GM21786 (cell line): Measurements from ENCODE around the gene POLRMT.
"Not testable (repeated sequence)": the region's sequence is repeated elsewhere in the genome, so short reads cannot be mapped to it uniquely, and the experiment has no call there.

Experiments
- ATAC-seq: cut with Tn5 transposase; IDR thresholded peaks from one replicate; pipeline ENCODE4 v1.9.1; 2021; ENCODE audit not compliant: unreplicated experiment

Gene POLRMT

DNA sequence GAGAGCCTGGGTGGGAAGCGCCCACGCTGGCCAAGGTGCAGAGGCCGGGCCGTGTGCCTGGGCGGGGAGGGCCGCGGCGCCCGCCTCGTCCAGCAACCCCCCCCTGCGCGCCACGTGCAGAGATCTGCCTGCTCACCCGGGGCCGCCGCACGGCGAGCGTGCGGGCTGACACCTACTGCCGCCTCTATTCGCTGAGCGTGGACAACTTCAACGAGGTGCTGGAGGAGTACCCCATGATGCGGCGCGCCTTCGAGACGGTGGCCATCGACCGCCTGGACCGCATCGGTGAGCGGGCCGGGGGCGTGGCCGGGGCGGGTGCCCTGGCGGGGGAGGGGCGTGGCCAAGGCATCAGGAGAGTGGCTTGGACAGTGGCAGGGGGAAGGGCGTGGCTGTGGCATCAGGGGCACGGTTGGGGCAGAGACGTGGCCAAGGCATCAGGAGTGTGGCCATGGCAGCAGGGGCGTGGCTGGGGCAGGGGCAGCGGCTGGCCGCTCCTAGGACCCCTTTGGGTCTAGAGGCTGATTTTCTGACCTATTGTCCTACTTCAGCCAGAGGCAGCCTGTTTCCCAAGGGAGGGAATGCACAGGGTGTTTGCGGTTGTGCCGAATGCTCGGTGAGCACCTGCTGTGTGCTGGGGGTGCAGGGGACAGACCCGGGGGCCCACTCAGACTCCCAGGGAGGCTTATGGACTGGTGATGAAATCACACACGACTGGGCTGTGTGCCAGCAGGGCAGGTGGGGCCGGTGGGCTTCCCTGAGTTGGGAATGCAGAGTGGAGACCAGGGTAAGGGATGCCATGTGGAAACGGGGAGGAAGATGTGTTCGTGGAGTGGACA lies 19.4 kb downstream of the POLRMT start:
- no peak for ATAC-seq

DNA sequence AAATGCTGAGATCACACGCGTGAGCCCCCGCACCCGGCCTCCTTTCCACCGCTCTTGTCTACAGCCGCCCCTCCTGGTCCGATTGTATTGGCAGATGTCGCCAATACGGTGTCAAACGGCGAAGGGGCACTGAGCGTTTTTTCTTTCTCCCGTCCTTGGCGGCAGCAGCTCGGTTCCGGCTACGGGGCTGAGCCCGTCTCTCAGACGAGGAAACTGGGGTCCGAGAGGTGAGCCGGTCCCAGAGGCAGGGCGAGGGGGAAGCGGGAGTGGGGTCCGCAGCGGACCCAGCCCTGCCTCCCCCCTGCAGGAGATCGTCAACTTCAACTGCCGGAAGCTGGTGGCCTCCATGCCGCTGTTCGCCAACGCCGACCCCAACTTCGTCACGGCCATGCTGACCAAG lies 20.4 kb downstream of the POLRMT start:
- ATAC-seq = no peak

DNA sequence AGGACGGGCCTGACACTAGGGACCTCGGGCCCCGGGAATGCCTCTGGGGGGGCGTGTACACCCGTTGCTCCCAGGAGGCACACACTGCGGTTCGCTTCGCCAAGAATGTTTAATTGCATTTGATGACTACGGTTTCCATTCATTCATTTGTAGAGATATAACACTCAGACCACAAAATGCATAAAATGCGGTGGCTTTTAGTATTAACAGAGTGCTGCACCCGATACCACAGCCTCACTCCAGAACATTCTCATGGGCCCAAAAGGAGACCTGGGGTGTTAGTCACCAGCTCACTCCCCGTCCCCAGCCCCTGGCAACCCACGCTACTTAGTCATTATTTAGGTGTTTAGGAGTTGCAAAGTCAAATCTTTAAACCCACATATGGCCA lies 21.9 kb downstream of the POLRMT start:
- ATAC-seq = no peak

DNA sequence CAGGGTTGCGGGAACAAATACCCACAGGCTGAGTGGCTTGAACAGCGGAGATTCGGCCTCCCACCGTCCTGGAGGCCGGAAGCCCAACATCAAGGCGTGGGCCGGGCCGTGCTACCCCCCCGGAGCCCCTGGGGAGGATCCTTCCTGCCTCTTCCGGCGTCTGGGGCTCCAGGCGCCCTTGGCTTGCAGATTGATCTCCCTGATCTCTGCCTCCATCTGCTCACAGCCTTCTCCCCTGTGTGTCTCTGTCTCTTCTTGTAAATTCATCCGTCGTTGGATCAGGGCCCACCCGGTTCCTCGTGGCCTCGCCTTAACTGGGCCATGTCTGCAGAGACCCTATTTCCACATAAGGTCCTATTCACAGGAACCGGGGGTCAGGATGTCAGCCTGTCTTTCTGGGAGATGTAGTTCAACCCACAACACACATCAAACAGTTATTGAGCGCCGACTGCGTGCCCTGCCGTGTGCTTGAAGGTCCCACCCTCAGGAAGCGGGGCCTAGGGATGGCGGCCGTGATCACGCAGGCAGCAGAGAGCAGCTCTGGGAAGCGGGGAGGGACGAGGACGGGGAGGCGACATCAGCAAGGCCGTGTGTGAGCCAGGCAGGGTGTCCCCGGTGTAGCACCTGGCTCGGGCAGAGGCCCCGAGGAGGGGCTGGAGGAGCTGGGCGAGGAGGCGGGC lies 22.4 kb downstream of the POLRMT start:
- ATAC-seq = no peak

DNA sequence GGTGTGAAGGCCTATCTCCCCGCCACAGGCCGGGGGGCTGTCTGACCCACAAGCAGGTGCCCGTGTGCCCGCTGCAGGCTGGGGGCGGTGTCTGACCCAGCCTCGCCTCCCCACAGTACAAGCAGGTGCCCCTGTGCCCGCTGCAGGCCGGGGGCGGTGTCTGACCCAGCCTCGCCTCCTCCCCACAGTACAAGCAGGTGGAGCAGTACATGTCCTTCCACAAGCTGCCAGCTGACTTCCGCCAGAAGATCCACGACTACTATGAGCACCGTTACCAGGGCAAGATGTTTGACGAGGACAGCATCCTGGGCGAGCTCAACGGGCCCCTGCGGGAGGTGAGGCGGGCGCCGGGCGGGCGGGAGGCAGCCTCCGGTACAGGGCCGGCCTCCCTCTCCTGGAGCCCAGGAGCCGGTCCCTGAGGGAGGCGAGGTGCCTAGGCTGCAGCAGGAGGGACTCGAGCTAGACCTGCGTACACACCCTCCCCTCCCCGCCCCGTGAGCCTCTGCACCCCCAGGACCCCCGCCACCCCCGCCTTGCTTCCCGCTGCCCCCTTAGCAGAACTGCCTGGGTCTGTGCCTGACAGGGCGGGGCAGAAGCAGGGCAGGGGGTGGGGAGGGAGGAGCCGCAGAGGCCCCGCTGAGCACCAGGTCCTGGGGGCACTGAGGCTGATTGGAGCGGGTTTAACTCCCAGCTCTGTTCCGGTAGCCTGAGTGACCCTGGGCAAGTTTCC lies 23.1 kb downstream of the POLRMT start:
- ATAC-seq = no peak

DNA sequence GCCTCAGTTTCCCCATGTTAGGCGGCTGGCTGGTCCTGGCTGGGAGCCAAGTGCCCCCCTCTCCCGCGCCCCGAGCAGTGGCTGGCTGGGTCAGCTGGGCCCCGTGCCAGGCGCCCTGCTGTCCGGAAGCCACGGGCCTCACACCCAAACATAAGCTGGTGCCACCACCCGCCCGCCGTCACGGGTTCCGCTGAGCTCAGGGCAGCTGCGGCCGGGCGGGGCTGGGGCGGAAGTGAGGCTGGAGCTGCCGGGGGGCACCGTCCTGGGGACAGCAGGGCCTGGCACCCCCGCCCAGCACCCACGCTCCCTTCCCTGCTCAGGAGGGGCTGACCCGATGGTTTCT lies 24.4 kb downstream of the POLRMT start:
- no peak for ATAC-seq

DNA sequence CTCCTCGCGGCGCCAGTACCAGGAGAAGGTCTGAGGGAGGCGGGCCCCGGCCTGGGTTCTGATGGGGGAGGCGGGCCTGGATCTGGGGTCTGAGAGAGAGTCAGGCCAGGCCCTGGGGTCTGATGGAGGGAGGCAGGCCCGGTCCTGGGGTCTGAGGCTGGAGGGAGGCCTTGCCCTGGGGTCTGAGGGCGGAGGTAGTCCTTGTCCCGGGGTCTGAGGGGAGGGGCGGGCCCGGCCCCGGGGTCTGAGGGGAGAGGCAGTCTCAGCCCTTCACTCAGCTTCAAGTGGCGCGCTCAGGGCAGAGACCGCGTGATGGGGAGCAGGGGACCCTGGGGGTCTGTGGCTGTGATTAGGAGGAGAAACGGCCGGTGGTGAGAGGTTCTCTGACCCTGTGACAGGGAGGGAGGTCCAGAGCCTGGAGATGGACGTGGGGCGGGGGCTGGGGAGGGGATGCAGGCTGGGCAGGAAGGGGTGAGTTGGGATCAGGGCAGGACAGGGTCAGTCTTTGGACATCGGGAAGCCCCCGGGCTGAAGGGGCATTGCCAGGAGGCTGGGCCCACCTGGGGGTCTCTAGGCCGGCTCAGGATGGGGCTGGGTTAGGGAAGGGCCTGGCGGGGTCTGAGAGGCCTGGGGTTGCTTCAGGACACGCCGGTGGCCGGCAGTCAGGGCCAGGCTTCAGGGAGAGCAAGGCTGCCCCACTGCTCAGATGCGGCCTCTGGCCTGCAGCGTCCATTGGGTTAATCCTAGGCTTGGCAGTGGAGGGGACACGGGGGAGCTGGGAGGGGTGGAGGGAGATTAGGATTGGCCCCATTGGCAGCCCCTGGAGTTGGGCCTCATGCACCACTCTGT lies 25.0 kb downstream of the POLRMT start:
- no peak for ATAC-seq

DNA sequence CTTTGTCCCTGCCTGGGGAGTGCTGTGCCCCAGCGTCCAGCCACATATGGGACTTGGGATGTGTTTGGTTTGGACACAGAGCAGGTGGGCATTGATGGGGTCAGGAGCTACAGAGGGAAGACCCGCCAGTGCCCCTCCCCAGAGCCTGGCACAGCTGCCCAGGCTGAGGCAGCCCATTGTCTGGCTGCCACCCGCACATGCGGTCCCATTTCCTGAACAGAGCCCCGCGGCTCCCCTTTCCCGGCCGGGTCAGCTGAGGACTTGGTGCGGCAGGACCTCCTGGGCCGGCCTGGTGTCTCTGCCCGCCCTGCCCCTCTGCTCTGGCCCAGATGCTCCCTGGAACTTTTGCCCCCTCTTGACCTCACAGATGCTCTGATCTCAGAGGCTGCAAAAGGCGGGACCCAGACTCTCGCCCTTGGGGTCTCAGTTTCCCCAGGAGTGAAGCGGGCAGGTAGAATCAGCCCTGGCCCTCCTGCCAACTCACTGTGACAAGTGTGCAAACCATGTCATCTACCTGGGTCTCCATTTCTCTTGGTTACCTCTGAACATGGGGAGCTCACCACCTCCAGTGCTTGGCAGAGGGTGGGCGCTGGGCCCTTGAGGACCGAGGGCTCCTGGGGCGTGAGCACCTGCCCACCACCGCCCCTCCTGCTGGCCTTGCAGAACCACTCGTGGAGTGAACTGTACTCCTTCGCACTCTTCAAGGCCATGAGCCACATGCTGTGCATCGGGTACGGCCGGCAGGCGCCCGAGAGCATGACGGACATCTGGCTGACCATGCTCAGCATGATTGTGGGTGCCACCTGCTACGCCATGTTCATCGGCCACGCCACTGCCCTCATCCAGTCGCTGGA lies 25.8 kb downstream of the POLRMT start:
- ATAC-seq = no peak

DNA sequence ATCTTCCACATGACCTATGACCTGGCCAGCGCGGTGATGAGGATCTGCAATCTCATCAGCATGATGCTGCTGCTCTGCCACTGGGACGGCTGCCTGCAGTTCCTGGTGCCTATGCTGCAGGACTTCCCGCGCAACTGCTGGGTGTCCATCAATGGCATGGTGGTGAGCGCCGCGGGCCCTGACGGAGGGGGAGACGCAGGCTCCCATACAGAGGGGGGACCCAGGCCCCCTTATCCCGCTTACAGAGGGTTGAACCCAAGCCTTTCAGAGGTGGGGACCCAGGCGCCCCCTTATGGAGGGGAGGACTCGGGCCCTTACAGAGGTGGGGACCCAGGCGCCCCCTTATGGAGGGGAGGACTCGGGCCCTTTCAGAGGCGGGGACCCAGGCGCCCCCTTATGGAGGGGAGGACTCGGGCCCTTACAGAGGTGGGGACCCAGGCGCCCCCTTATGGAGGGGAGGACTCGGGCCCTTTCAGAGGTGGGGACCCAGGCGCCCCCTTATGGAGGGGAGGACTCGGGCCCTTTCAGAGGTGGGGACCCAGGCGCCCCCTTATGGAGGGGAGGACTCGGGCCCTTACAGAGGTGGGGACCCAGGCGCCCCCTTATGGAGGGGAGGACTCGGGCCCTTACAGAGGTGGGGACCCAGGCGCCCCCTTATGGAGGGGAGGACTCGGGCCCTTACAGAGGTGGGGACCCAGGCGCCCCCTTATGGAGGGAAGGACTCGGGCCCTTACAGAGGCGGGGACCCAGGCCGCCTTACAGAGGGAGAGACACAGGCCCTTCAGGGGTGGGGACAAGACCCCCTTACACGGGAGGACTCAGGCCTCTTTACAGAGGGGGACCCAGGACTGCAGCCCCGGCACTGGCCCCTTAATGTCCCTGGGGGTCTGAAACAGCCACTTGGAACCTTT lies 28.0 kb downstream of the POLRMT start:
- not testable (repeated sequence) for ATAC-seq

DNA sequence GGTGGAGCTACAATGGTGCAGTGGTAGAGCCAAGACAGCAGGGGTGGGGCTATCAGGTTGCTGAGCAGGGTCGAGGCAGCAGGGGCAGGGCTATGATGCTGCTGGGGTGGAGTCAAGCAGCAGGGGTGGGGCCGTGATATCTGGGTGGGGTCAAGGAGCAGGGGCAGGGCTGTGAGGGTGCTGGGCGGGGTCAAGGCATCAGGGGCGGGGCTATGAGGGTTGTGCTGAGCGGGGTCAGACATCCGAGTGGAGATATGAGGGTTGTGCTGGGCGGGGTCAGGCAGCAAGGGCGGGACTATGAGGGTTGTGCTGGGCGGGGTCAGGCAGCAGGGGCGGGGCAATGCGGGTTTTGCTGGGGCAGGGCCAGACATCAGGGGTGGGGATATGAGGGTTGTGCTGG lies 29.0 kb downstream of the POLRMT start:
- no peak for ATAC-seq

DNA sequence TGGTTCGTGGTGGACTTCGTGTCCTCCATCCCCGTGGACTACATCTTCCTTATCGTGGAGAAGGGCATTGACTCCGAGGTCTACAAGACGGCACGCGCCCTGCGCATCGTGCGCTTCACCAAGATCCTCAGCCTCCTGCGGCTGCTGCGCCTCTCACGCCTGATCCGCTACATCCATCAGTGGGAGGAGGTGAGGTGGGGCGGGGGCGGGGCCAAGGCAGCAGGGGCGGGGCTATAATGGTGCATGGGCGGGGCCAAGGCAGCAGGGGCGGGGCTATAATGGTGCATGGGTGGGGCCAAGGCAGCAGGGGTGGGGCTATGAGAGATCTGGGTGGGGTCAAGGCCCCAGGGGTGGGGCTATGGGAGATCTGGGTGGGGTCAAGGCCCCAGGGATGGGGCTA lies 29.6 kb downstream of the POLRMT start:
- not testable (repeated sequence) for ATAC-seq

DNA sequence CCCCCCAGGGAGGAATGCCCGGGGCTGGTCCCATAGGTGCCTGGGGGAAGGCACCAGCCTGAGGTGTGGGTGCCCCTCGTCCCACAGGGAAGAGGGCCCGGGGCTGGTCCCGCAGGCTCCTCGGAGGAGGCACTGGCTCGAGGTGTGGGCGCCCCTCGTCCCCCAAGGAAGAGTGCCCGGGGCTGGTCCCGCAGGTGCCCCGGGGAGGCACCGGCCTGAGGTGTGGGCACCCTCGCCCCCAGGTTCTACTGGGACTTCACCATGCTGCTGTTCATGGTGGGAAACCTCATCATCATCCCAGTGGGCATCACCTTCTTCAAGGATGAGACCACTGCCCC lies 30.1 kb downstream of the POLRMT start:
- not testable (repeated sequence) for ATAC-seq

DNA sequence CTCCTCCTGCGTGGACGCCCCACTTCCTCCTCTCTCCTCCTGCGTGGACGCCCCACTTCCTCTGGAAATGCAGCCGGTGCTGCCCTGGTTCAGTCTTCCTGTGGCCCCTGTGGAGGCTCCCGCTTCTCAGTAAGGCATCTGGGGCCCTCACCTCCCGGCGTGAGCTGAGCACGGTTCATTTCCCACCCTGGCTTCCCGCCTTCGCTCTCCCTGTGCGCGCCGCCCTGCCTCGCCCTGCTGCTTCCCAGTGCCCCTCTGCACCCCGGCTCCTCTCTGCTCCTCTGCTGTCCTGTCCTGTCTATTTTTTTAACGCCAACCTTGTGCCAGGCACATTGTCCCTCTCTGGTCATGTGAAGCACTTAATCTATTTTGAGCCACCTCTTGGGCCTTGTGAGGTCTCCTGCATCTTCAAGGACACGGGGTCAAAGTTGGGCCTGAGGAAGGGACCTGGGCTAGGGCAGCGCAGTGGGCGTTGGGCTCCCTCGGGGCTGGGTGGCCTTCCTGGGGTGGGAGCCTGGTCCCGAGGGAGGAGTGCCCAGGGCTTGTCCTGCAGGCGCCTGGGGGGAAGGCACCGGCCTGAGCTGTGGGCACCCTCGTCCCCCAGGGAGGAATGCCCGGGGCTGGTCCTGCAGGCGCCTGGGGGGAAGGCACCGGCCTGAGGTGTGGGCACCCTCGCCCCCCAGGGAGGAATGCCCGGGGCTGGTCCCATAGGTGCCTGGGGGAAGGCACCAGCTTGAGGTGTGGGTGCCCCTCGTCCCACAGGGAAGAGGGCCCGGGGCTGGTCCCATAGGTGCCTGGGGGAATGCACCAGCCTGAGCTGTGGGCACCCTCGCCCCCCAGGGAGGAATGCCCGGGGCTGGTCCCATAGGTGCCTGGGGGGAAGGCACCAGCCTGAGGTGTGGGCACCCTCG lies 30.7 kb downstream of the POLRMT start:
- no peak for ATAC-seq

DNA sequence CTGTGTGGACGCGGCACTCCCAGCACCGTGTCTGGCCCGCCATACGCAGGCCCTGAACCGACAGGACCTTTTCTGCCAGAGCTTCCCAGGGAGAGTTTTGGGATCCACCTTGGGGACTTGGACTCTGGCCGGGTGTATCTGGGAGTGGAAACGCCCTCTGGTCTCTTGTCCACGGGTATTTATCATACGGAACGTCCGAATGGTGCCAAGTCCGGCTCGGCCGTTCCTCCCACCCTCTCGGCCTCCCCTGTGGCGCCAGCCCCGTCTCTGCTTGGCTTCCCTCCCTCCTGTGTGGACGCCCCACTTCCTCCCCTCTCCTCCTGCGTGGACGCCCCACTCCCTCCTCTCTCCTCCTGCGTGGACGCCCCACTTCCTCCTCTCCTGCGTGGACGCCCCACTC lies 31.5 kb downstream of the POLRMT start:
- ATAC-seq = no peak

DNA sequence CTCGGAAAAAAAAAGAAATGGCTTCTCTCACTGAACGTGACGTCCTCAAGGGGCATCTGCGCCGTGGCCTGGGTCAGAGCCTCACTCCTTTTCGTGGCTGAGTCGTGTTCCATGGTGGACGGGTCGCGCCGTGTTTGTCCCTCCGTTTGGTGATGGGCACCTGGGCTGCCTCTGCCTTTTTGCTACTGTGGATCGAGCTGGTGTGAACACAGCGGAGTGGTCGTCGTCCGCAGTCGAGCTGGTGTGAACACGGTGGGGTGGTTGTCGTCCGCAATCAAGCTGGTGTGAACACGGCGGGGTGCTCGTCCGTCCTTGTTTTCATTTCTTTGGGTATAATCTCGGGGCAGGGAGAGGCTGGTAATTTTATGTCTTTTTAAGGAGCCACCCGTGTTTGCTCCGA lies 32.0 kb downstream of the POLRMT start:
- no peak for ATAC-seq

DNA sequence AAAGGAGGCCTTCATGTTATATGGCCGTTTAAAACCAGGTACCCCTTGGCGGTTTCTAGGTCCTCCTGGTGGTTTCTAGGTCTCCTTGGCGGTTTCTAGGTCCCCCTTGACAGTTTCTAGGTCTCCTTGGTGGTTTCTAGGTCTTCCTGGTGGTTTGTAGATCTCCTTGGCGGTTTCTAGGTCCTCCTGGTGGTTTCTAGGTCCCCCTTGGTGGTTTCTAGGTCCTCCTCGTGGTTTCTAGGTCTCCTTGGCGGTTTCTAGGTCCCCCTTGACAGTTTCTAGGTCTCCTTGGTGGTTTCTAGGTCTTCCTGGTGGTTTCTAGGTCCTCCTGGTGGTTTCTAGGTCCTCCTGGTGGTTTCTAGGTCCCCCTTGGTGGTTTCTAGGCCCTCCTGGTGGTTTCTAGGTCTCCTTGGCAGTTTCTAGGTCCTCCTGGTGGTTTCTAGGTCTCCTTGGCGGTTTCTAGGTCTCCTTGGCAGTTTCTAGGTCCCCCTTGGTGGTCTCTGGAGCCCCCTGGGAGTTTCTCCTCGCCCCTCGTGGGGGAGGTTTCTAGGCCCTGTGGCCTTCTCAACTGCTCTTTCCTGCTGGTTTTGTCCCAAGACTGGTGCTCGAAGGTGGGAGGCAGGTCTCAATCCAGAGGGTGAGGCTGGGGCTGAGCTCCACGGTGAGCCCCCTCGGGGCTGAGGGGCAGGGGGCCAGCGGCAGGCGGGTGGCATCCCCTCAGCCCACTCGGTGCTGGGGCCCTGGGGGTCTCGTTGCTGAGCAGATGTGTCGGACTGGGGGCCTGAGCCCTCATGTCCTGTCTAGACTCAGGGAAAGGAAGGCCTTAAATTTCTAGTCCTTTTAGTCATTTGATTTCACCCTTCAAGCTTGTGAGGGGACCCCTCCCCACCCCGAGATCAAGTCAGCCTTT lies 35.7 kb downstream of the POLRMT start:
- no peak for ATAC-seq

DNA sequence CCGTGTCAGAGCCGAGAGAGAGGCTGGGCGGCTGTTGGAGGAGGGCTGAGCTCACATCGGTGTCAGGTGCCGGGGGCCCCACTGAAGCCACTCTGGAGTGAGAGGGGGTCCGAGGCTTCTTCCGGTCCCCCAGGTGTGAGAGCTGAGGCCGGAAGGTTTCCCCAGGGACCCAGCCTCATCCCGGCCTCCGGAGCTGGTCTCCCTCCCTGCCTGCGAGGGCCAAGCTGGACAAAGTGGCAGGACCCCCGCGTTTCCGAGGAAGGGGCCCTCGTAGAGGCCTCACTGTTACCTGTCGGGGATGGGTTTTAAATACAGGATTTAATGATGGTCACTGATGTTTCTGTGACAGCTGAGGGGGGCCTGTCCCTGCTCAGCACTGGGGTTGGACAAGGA lies 37.1 kb downstream of the POLRMT start:
- ATAC-seq = no peak
